Fibroblast of upper back skin (primary cell): ENCODE measurements around the gene COL4A2.
A peak's percentile ranks its signal among the peaks of the same experiment; 100 is the strongest.
"Not testable (repeated sequence)": the region's sequence is repeated elsewhere in the genome, so short reads cannot be mapped to it uniquely, and the experiment has no call there.

Source experiments
- DNase-seq: peaks from one replicate; pipeline ENCODE4 v3.0.0-alpha.2; 2013

COL4A2 gene

DNA sequence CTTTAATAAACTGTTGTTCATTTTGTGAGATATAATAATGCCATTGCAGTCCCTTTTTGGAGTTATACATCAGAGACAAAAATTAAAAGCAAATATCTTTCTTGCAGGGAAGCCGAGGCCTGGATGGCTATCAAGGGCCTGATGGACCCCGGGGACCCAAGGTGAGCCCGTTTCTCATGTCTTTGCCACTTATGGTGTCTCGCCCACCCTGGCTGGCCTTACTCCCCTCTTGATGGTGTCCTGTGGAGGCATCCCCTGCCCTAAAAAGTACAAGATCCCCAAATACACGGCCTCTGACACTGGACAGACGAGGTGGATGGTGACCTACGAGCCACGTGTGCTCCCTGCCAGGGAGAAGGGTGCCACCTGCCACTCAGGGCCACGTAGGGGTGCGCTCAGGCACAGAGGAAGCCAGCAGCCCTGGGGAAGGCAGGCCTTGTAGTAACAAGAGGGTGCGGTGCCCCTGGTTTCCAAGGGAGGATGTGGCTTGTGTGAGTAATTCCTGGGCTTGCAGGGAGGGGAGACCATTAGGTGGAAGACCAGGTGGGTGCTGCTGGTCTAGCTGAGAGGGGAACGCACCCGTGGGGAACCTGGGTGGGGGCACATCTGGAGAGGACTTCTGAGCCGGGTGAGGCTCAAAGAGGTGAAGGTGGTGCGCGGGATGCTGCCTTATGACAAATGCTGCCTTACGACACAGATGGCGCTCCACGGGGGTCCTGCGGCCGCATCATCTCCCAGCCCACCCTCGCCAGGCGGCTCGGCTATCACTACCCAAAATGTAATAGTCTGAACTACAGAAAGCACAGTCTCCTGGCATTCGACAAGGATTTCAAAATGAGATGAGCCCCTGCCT, 138.9 kb downstream of the COL4A2 start:
- no peak for DNase-seq

DNA sequence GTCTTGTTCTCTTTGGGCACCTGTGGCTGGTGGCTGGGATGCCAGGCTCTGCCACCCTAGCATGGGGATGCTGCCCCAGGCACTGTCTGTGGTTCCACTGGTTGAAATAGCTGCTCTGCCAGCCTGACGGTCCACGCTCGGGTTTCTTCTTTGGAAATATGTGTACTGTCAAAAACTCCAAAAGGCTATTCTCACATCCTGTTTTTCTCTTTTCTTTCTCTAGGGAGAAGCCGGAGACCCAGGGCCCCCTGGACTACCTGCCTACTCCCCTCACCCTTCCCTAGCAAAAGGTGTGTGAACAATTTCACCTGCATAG, 139.4 kb downstream of the COL4A2 start:
- no peak for DNase-seq

DNA sequence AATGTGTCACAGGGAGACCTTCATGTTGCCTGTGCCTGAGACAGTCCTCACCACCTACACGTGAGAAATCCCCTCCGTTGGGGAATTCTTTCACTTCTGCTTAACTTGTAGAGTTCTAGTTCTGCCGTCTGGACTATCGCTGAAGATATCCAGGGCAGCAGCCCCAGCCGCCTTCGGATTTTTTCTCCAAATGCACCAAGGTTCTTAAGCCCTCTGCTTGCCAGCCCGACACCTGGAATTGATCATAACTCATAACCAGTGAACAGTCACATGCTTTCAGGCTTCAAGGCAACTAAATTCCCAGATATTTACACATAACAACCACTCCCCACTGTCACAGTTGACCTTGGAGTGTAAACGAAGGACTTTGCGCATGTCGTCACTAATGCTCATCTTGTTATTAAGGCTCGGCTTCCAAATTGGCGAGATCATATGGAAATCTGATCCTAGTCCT, 140.0 kb downstream of the COL4A2 start:
- peak; percentile 69 for DNase-seq

DNA sequence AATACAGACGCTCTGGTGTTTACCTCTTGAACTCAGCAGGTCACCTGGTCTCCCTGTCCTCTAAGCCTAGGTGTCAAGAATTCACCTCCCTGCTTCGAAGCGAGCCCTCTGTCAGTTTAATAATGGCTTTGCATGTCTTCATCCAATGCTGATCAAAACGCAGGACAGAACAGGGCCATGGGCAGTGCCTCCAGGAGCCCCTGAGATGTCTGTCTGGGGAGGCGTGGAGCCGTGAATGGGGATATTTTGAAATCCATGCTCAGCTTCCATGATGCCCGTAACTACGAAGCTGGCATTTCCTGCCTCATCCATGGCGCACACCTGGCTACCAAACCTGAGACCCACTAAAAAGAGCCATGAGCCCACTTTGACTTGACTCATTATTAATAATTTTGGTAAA, 140.7 kb downstream of the COL4A2 start:
- DNase-seq = no peak

DNA sequence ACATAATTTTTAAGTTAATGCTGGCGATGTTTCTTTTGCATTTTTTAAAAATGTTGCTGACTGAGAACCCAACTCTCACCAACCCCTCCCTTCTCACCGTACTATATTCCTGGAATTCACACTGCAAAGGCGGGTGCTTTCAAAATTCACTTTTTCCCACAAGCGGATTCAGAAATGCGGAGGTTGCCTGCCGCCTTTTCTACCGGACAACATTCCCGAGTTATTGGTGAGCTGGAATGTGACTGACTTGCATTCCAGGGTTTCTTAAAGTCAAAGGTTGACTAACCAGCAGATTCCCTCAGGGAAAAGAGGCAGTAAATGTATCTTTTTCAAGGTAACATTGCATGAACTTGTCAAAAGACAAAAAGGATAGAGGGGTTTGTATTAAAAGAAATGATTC, 141.1 kb downstream of the COL4A2 start:
- DNase-seq = peak; percentile 91

DNA sequence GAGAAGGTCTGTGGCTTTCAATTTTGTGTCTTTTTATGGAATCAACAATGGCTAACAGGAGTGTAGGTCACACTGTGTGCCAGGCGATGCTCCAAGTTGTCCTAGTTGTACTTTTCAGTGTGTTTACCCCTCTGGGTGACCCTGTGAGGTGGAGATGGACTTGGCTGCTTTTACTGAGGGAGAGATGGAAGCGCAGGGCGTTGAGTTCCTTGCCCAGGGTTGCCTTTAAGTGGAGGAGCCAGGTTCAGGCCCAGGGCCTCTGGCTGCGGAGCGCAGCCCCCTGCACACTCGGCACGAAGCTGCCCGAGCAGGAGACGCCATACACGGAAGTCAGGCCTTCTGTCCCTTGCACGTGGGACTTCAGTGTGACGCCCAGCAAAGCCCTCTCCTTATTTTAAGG, 141.6 kb downstream of the COL4A2 start:
- no peak for DNase-seq

DNA sequence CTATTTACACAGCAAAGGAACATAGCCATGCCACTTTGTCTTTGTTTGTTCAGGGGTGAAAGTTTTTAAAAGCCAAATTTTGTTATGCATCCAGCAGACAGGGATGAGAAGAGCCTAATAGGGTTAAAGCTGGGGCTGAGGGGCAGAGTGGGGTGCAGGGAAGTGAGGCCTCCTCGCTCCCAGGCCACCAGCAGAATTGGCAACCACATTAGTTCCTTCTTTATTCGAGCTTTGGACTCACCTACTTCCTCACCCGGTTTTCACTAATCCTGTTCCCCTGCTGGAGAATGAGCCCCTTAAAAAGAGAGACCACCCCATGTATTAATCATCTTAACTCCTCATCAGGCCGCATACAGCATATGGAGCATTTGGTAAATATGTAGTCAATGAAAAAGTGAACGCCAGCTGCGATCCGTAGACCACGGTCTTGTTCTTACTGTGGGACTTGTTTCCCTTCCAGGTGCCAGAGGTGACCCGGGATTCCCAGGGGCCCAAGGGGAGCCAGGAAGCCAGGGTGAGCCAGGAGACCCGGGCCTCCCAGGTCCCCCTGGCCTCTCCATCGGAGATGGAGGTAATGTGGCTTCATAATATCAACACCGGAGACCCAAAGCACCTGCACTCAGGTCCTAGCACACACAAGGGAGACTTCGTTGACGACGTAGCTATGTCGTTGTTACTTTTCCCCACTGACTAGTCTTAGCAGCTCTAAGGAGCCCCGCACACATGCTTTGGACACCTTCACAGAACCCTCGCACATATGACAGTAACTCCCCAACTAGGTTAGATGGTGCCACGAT, 142.3 kb downstream of the COL4A2 start:
- DNase-seq = no peak

DNA sequence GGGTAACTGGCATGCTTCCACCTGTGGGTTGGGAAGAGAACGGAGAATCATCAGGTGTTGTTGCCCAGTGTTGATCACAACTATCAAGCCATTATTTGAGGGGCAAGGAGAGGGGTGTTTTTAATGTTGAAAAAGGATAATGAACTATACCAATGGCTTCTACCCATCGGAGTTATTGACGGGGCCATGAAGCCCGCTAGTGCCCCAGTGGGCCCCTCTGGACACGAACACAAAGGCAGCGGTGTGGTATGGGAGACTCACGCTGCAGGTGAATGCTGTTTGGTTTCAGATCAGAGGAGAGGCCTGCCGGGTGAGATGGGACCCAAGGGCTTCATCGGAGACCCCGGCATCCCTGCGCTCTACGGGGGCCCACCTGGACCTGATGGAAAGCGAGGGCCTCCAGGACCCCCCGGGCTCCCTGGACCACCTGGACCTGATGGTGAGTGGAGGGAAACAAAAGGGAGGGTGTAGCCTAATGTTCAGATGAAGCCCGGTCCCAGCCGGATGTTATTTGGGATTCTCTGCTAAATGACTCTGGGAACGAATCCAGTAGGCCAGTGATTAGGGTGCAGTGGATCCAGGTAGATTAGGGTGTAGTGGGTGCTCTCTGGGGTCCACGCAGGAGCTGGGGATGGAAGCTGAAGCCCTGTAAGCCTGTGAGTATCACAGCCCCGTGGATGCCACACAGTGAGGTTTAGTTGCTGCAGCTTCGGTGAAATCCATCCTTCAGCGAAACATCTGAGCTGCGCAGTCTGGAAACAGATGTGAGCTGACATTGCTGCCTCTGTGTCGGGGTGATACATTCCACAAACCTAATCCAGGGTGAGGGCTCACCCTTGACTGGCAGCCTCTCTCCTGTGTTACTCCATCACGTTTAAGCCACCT, 143.2 kb downstream of the COL4A2 start:
- DNase-seq = no peak

DNA sequence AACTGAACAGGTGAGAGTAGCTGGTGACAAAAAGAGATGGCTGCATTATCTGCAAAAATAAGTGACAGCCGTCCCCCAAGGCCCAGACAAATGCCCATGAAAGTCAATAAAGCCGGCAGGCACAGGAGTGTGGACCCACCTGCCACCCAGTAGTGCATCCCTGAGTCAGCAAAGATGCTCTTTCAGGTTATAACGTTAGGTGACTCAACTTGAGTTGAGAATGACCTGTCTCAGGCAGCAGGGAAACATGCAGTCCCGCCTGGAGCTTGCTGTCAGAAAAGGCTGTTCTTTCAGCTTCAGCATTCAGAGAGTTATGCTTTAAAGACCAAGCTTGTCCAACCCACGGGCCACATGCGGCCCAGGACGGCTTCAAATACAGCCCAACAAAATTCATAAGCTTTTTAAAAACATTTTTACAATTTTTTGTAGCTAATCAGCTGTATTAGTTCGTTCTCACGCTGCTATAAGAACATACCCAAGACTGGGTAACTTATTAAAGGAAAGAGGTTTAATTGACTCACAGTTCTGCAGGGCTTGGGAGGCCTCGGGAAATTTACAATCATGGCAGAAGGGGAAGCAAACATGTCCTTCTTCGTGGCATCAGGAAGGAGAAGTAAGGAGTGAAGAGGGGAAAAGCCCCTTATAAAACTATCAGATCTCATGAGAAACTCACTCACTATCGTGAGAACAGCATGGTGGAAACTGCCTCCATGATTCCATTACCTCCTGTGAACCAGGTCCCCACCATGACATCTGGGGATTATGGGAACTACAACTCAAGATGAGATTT, 144.1 kb downstream of the COL4A2 start:
- DNase-seq = no peak

DNA sequence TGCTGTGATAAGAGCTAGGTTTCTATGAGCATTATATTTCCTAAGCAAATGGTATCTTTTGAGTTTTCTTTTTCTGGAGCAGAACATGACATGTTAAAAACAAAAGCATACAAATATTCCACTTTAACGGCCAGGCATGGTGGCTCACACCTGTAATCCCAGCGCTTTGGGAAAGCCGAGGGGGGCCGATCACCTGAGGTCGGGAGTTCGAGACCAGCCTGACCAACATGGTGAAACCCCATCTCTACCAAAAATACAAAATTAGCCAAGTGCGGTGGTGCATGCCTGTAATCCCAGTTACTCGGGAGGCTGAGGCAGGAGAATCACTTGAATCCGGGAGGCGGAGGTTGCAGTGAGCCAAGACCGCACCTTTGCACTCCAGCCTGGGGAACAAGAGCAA, 146.0 kb downstream of the COL4A2 start:
- not testable (repeated sequence) for DNase-seq

DNA sequence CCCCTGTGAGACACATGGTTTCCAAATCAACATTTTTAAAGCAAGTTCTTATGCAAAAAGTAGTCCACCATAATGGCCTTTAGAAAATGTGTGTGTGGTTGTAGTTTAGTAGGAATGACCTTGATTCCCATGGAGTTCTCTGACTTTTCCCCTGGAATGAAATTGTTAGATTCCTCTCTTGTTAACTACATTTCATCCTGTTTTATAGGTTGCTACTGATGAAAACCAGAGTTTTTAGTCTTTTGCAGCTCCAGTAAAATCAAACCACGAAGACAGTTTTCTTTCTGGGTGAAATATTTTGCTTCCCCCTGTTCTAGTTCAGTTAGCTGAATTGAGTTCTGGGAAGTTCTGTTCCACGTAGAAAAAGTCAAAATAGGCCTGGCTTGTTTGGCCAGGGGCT, 146.7 kb downstream of the COL4A2 start:
- no peak for DNase-seq

DNA sequence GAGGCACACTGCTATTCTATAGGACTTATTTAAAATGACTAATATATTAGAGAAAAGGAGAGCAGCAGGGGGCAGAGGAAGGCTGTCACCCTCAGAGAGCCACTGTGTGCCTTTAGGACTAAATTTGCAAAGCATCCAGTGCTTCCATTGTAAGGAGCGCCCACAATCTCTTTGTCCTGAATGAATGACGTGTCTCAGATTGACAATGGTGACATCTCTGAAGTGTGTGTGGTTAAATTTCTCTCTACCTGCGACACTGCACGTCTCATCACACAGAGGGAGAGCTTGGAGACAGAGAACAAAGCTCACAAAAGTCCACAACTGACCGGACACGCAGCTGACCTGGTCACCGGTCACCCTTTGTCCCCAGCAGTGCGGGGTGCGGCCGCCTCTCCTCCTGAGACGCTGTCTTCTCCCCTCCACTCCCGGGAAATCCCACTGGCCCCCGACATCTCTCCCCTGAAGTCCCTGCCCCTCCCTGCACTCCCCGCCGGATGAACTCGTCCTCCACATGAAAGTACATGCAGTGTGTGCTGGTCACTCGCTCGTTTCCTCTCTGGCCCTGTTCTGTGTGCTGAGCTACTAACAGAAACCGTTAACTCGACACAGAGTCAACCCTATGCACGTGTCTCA, 147.3 kb downstream of the COL4A2 start:
- DNase-seq = no peak

DNA sequence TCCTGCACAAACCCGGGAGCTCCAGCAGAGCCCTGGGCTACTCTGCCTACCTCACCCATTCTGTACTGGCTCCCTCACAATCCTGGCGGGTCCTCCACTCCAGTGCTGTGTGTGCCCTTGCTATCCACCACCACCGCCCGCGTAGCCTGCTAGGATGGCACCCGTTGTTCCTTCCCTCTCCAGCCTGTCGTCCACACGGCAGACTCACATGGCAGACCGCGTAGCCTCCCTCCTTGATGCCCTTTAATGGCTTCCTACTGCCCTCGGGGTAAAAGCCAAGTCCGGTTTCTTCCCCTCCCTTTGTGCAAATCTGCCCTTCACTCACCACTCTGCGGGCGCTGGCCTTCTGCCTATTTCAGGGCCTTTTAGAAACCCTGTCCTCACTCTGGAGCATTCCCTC, 147.9 kb downstream of the COL4A2 start:
- no peak for DNase-seq

DNA sequence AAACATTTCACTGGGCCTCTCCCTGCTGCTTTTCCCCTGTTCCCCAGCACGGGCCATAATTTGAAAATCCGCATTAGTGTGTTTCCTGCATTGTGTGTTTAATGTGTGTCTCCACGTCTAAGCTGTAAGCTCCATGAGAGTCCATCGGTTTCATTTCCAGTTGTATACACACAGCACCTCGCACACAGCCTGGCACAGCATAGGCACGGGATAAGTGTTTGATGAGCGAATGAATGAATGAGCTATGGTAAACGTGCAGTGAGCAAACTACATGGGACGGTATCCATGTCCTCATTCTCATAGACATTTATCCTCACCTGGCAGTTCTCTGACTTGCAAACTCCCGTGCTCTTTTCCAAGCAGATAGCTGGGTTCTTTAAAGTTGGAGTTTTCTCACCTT, 148.4 kb downstream of the COL4A2 start:
- DNase-seq = no peak

DNA sequence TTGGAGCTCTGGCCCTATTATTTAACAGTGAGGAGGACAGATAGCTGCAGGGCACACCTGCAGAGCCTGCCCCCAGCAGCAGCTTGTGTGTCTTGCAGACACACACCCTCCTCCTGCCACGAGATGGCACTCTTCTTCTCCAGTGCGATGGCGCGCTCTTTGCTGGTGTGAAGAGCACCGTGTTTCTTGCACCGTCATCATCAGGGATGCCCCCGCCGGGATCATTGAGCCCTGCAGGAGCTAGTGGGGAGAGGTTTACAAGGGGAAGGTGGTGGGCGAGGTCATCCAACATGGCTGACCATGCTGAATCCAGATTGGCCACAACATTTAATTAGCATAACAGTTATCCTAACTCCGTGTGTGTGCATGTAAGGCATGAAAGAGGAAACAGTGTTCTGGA, 148.9 kb downstream of the COL4A2 start:
- DNase-seq = peak; percentile 71

DNA sequence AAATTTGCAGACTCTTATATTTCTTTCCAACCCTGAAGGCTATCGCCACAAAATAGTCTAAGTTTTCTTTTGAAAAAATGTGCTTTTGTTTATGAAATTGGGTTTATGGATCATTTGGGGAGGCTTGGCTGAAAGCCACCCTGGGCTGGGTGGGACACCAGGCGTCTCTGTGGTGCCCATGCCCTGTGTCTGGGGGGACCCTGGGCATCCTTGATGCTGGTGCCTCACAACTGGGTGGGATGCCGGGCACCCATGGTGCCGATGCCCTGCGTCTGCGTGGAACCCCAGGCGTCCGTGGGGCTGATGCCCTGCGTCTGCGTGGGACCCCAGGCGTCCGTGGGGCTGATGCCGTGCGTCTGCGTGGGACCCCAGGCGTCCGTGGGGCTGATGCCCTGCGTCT, 149.5 kb downstream of the COL4A2 start:
- DNase-seq = no peak

DNA sequence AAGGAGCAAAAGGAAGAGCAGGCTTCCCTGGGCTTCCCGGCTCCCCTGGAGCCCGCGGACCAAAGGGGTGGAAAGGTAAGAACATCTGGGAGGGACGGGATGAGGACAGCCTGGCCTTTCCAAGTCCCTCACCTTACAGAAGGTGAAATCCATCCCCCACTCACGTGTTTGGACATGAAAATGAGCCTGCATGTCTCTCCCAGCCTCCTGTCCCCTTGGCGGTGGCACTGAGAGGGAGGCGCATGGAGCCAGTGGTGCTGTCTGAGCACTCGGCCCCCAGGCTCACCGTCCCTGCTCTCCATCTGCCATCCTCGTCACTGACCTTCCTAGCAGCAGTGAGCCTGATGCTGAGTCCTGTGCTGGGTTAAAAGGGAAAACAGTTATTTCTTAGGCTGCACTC, 150.3 kb downstream of the COL4A2 start:
- DNase-seq = no peak

DNA sequence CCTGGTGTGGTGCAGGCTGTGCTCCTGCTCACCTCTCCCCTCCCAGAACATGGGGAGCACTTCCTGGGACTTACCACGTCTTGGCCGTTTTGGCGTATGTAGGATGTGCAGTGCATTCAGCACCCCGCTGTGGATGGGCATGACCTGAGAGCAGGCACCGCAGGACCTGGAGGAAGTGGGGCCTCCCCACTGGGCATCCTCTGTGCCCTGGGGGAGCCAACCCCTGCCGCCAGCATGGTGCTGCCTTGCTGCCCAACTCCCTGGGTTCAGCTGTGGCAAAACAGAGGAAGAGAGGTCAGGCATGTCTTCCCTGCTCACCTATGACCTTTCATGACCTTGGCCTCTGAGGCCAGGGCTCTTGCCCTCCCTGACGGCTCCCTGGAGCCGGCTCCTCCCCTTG, 150.9 kb downstream of the COL4A2 start:
- DNase-seq = no peak

DNA sequence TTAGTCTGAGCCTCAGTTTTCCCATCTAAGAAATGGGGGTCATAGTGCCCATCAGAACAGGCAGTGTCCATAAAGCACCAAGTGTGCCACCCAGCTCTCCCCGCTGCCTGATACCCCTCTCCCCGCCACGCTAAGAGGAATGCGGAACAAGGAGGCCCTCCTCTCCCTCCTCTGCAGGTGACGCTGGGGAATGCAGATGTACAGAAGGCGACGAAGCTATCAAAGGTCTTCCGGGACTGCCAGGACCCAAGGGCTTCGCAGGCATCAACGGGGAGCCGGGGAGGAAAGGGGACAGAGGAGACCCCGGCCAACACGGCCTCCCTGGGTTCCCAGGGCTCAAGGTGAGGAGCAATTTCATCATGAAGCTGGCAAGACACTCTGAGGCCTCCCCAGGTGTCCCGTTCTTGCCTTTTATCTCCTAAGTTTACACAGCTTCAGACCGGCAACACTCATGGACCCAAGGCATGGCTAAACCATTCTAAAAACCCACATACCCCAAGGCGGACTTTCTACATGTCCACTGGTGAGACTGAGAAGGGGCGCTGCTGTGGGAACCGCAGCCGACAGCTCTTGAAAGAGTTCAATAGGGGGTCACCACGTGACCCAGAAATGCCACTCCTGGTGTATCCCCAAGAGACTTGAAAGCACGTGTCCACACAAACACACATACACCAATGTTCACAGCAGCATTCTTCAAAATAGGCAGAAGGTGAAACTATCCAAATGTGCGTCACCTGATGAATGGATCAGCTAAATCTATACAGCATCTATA, 151.7 kb downstream of the COL4A2 start:
- DNase-seq = no peak

DNA sequence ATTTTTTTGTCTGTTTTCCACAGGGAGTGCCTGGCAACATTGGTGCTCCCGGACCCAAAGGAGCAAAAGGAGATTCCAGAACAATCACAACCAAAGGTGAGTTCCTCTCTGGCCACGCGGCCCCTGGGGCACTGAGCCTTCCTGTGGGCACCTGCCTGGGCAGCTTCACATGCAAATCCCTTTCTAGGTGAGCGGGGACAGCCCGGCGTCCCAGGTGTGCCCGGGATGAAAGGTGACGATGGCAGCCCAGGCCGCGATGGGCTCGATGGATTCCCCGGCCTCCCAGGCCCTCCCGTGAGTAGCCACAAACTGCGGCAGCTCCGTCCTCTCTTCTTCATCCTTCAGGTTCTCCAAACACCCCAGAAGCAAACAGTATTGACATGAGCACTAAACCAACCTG, 155.0 kb downstream of the COL4A2 start:
- no peak for DNase-seq

DNA sequence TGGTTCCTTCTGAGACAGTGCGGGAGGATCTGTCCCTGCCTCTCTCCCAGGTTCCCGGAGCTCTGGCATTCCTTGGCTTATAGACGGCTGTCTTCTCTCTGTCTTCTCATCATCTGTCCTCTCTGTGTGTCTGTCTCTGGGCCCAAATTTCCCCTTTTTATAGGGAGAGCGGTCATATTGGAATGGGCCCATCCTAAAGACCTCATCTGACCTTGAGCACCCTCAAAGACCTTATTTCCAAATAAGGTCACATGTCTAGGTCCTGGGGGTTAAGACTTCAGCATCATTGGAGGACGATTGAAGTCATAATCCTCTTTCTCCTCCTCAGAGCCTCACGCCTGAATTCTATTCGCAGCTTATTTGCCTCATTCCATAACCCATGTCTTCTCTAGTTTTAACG, 156.1 kb downstream of the COL4A2 start:
- DNase-seq = no peak
